HEK293 (cell line): Measurements from ENCODE around the gene PLEKHG1.
A peak's percentile ranks its signal among the peaks of the same experiment; 100 is the strongest.

Experiments
- CTCF ChIA-PET: fragments of 350-600 bp; formaldehyde crosslinking; extraction: SDS; loops from one replicate; lab custom pipeline; 2021; ENCODE audit warnings: antibody characterized with exemption; lab: Yijun Ruan, JAX
- POLR2A ChIA-PET: fragments of 300-600 bp; formaldehyde crosslinking; extraction: SDS; loops from one replicate; lab custom pipeline; 2020; ENCODE audit warnings: antibody characterized with exemption, inconsistent platforms; lab: Yijun Ruan, JAX
- H3K27ac ChIP-seq: fragments of 200-500 bp; sonication (Bioruptor generic); 2 replicates; pipeline ENCODE4 v1.5.1; 2014; ENCODE audit warnings: low read depth, low read length, control low read depth, inconsistent platforms; ENCODE audit errors: extremely low read depth
- H3K36me3 ChIP-seq, 2 experiments: fragments of 200-500 bp in 1 of 2; sonication (Bioruptor generic) in 1 of 2; 1 replicate in 1 of 2; 2 replicates in 1 of 2; pipeline ENCODE4 v1.5.1; 2014 to 2017; ENCODE audit warnings: inconsistent platforms in 2 of 2, low read length in 2 of 2; ENCODE audit not compliant: control insufficient read depth in 2 of 2, insufficient read depth in 1 of 2
- H3K4me1 ChIP-seq: fragments of 200-500 bp; sonication (Bioruptor generic); 2 replicates; pipeline ENCODE4 v1.5.1; 2014; ENCODE audit warnings: mild to moderate bottlenecking, low read length, inconsistent platforms; ENCODE audit not compliant: control insufficient read depth, insufficient read depth
- H3K4me3 ChIP-seq: 2 replicates; pipeline ENCODE4 v1.5.1; 2011; ENCODE audit warnings: low read depth, mild to moderate bottlenecking, control low read depth, low read length, moderate library complexity
- H3K9me3 ChIP-seq: fragments of 200-500 bp; sonication (Bioruptor generic); 2 replicates; pipeline ENCODE4 v1.5.1; 2014; ENCODE audit warnings: low read depth, low read length, inconsistent platforms; ENCODE audit not compliant: control insufficient read depth, insufficient read depth
- HOXC10 ChIP-seq: sonication (generic); formaldehyde crosslinking; IDR thresholded peaks from 2 replicates; pipeline ENCODE4 v1.8.1; 2023; ENCODE audit warnings: mild to moderate bottlenecking, missing genetic modification reagents
- REPIN1 ChIP-seq: fragments of 450-650 bp; formaldehyde crosslinking; IDR thresholded peaks from 2 replicates; pipeline ENCODE4 v1.5.1; 2017; ENCODE audit warnings: missing biosample characterization, missing genetic modification characterization, low read depth
- TCF7L2 ChIP-seq: IDR thresholded peaks from 2 replicates; pipeline ENCODE4 v1.6.1; 2011; ENCODE audit warnings: low read depth, mild to moderate bottlenecking, inconsistent platforms, low read length, moderate library complexity, borderline replicate concordance
- ZBTB7A ChIP-seq: fragments of 450-650 bp; formaldehyde crosslinking; IDR thresholded peaks from 2 replicates; pipeline ENCODE4 v1.5.1; 2016; ENCODE audit warnings: low read depth, missing biosample characterization, missing genetic modification characterization
- ZNF138 ChIP-seq: fragments of 450-650 bp; formaldehyde crosslinking; IDR thresholded peaks from 2 replicates; pipeline ENCODE4 v1.5.1; 2016; ENCODE audit warnings: missing biosample characterization, missing genetic modification characterization, borderline replicate concordance
- ZNF175 ChIP-seq: fragments of 450-650 bp; formaldehyde crosslinking; IDR thresholded peaks from 2 replicates; pipeline ENCODE4 v1.5.1; 2016; ENCODE audit warnings: missing biosample characterization, missing genetic modification characterization
- ZNF211 ChIP-seq: fragments of 450-650 bp; formaldehyde crosslinking; IDR thresholded peaks from 2 replicates; pipeline ENCODE4 v1.5.1; 2016; ENCODE audit warnings: low read depth, missing biosample characterization, missing genetic modification characterization
- ZNF324 ChIP-seq: fragments of 450-650 bp; formaldehyde crosslinking; IDR thresholded peaks from 2 replicates; pipeline ENCODE4 v1.5.1; 2016; ENCODE audit warnings: missing biosample characterization, missing genetic modification characterization
- ZNF335 ChIP-seq: fragments of 450-650 bp; formaldehyde crosslinking; conservative IDR thresholded peaks from 2 replicates; pipeline ENCODE4 v1.5.1; 2016; ENCODE audit warnings: missing biosample characterization, missing genetic modification characterization
- ZNF350 ChIP-seq: fragments of 450-650 bp; formaldehyde crosslinking; IDR thresholded peaks from 2 replicates; pipeline ENCODE4 v1.5.0; 2017; ENCODE audit warnings: missing biosample characterization, mild to moderate bottlenecking, missing genetic modification characterization
- ZNF366 ChIP-seq: fragments of 450-650 bp; formaldehyde crosslinking; conservative IDR thresholded peaks from 2 replicates; pipeline ENCODE4 v1.5.1; 2016; ENCODE audit warnings: missing biosample characterization, missing genetic modification characterization
- ZNF473 ChIP-seq: fragments of 450-650 bp; formaldehyde crosslinking; IDR thresholded peaks from 2 replicates; pipeline ENCODE4 v1.5.1; 2017; ENCODE audit warnings: missing biosample characterization, missing genetic modification characterization
- ZNF561 ChIP-seq: fragments of 450-650 bp; IDR thresholded peaks from 2 replicates; pipeline ENCODE4 v1.5.1; 2018; ENCODE audit warnings: missing biosample characterization, missing genetic modification characterization, borderline replicate concordance
- ZNF629 ChIP-seq: fragments of 450-650 bp; formaldehyde crosslinking; IDR thresholded peaks from 2 replicates; pipeline ENCODE4 v1.5.1; 2017; ENCODE audit warnings: missing biosample characterization, missing genetic modification characterization
- ZNF658 ChIP-seq: fragments of 450-650 bp; formaldehyde crosslinking; IDR thresholded peaks from 2 replicates; pipeline ENCODE4; 2016; ENCODE audit warnings: missing biosample characterization, missing genetic modification characterization
- ZNF76 ChIP-seq: fragments of 450-650 bp; formaldehyde crosslinking; IDR thresholded peaks from 2 replicates; pipeline ENCODE4; 2016; ENCODE audit warnings: low read depth, missing biosample characterization, missing genetic modification characterization, borderline replicate concordance
- ZNF776 ChIP-seq: fragments of 450-650 bp; formaldehyde crosslinking; IDR thresholded peaks from 2 replicates; pipeline ENCODE4 v1.5.0; 2017; ENCODE audit warnings: missing biosample characterization, missing genetic modification characterization, borderline replicate concordance
- ZNF777 ChIP-seq: fragments of 450-650 bp; formaldehyde crosslinking; IDR thresholded peaks from 2 replicates; pipeline ENCODE4 v1.5.1; 2017; ENCODE audit warnings: missing biosample characterization, missing genetic modification characterization, borderline replicate concordance
- ZNF791 ChIP-seq: fragments of 450-650 bp; formaldehyde crosslinking; IDR thresholded peaks from 2 replicates; pipeline ENCODE4 v1.5.1; 2016; ENCODE audit warnings: missing biosample characterization, missing genetic modification characterization
- ZSCAN30 ChIP-seq: fragments of 450-650 bp; IDR thresholded peaks from 2 replicates; pipeline ENCODE4 v1.5.1; 2018; ENCODE audit warnings: missing biosample characterization, mild to moderate bottlenecking, missing genetic modification characterization, moderate library complexity
- TF ChIP-seq, protein P1 (sequence below): fragments of 450-650 bp; formaldehyde crosslinking; IDR thresholded peaks from 2 replicates; pipeline ENCODE4 v1.5.1; 2016; ENCODE audit warnings: missing biosample characterization, missing genetic modification characterization, low read depth
- TF ChIP-seq, protein P2 (sequence below): fragments of 450-650 bp; formaldehyde crosslinking; IDR thresholded peaks from 2 replicates; pipeline ENCODE4 v1.5.1; 2016; ENCODE audit warnings: missing biosample characterization, missing genetic modification characterization
- TF ChIP-seq, protein P3 (sequence below): fragments of 450-650 bp; formaldehyde crosslinking; IDR thresholded peaks from 2 replicates; pipeline ENCODE4 v1.5.1; 2017; ENCODE audit warnings: missing biosample characterization, mild to moderate bottlenecking, missing genetic modification characterization, moderate library complexity
- TF ChIP-seq, protein P4 (sequence below): fragments of 450-650 bp; formaldehyde crosslinking; IDR thresholded peaks from 2 replicates; pipeline ENCODE4; 2016; ENCODE audit warnings: missing biosample characterization, missing genetic modification characterization
- TF ChIP-seq, protein P5 (sequence below): fragments of 450-650 bp; formaldehyde crosslinking; IDR thresholded peaks from 2 replicates; pipeline ENCODE4 v1.5.1; 2016; ENCODE audit warnings: missing biosample characterization, missing genetic modification characterization
- TF ChIP-seq, protein P6 (sequence below): fragments of 450-650 bp; formaldehyde crosslinking; IDR thresholded peaks from 2 replicates; pipeline ENCODE4 v1.5.1; 2016; ENCODE audit warnings: missing biosample characterization, missing genetic modification characterization
- TF ChIP-seq, protein P7 (sequence below): fragments of 450-650 bp; formaldehyde crosslinking; IDR thresholded peaks from 2 replicates; pipeline ENCODE4 v1.5.1; 2017; ENCODE audit warnings: missing biosample characterization, missing genetic modification characterization
- TF ChIP-seq, protein P8 (sequence below): fragments of 450-650 bp; formaldehyde crosslinking; IDR thresholded peaks from 2 replicates; pipeline ENCODE4 v1.5.1; 2016; ENCODE audit warnings: missing biosample characterization, missing genetic modification characterization

PLEKHG1 gene

DNA sequence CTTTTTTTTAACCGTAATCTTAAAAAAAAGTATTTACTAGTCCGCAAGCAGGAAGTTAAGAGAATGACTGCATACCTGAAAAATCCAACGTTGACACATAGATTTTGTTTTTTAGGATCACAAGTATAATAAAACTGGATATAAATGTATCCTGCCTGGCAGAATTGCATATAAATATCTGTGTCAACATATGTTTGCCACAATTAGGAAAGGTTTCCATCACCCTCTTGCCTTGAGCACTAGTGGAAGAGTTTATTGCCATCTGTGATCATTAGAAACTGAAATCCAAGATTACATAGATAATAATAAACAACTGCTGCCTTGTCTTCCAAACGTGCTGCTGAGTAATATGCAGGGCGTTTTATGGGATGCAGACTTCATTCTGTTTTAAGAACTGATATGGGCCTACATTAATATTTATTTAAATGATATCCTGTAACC is 27.9 kb downstream of the PLEKHG1 start:
- CTCF ChIA-PET = interaction anchor here (0.7 kb wide), 1 partner anchor 57 kb away, joined by 3 read pairs; no protein-coding TSS in a partner anchor
- Histone ChIP-seq H3K36me3 (no peaks in the 10 kb centered on the region), H3K27ac (0 out of 2 replicates have a peak overlapping the region, but pooled peaks have one; percentile 2), H3K4me1 (peaks cover 22% of the 10 kb centered on the region), H3K4me3 (no peak overlapping the region), H3K9me3 (no peaks in the 10 kb centered on the region)
- POLR2A ChIA-PET = no interaction called here
- TF ChIP-seq, protein P1, sequence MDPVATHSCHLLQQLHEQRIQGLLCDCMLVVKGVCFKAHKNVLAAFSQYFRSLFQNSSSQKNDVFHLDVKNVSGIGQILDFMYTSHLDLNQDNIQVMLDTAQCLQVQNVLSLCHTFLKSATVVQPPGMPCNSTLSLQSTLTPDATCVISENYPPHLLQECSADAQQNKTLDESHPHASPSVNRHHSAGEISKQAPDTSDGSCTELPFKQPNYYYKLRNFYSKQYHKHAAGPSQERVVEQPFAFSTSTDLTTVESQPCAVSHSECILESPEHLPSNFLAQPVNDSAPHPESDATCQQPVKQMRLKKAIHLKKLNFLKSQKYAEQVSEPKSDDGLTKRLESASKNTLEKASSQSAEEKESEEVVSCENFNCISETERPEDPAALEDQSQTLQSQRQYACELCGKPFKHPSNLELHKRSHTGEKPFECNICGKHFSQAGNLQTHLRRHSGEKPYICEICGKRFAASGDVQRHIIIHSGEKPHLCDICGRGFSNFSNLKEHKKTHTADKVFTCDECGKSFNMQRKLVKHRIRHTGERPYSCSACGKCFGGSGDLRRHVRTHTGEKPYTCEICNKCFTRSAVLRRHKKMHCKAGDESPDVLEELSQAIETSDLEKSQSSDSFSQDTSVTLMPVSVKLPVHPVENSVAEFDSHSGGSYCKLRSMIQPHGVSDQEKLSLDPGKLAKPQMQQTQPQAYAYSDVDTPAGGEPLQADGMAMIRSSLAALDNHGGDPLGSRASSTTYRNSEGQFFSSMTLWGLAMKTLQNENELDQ = no peak
- TF ChIP-seq ZNF324 (tag by site-specific recombination) = no peak
- TF ChIP-seq, protein P2, sequence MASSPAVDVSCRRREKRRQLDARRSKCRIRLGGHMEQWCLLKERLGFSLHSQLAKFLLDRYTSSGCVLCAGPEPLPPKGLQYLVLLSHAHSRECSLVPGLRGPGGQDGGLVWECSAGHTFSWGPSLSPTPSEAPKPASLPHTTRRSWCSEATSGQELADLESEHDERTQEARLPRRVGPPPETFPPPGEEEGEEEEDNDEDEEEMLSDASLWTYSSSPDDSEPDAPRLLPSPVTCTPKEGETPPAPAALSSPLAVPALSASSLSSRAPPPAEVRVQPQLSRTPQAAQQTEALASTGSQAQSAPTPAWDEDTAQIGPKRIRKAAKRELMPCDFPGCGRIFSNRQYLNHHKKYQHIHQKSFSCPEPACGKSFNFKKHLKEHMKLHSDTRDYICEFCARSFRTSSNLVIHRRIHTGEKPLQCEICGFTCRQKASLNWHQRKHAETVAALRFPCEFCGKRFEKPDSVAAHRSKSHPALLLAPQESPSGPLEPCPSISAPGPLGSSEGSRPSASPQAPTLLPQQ (tag by site-specific recombination) = 0 out of 2 replicates have a peak, but pooled peaks have one; percentile 31
- peak; percentile 29; the same call in 1 of the 2 replicates for TF ChIP-seq ZNF561 (tag by site-specific recombination)
- TF ChIP-seq ZBTB7A (tag by site-specific recombination) = no peak
- TF ChIP-seq ZNF138 = no peak
- no peak for TF ChIP-seq ZNF777 (tag by site-specific recombination)
- TF ChIP-seq ZNF76 = no peak
- TF ChIP-seq HOXC10 (CRISPR knock-in tag) = no peak
- no peak for TF ChIP-seq REPIN1
- TF ChIP-seq, protein P3, sequence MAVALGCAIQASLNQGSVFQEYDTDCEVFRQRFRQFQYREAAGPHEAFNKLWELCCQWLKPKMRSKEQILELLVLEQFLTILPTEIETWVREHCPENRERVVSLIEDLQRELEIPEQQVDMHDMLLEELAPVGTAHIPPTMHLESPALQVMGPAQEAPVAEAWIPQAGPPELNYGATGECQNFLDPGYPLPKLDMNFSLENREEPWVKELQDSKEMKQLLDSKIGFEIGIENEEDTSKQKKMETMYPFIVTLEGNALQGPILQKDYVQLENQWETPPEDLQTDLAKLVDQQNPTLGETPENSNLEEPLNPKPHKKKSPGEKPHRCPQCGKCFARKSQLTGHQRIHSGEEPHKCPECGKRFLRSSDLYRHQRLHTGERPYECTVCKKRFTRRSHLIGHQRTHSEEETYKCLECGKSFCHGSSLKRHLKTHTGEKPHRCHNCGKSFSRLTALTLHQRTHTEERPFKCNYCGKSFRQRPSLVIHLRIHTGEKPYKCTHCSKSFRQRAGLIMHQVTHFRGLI (tag by site-specific recombination) = no peak
- no peak for TF ChIP-seq ZNF211 (tag by site-specific recombination)
- TF ChIP-seq ZNF473 = no peak
- no peak for TF ChIP-seq ZNF175 (tag by site-specific recombination)
- TF ChIP-seq, protein P4, sequence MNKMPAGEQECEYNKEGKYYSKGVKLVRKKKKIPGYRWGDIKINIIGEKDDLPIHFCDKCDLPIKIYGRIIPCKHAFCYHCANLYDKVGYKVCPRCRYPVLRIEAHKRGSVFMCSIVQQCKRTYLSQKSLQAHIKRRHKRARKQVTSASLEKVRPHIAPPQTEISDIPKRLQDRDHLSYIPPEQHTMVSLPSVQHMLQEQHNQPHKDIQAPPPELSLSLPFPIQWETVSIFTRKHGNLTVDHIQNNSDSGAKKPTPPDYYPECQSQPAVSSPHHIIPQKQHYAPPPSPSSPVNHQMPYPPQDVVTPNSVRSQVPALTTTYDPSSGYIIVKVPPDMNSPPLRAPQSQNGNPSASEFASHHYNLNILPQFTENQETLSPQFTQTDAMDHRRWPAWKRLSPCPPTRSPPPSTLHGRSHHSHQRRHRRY (tag by site-specific recombination) = no peak
- TF ChIP-seq ZNF350 (tag by site-specific recombination) = no peak
- no peak for TF ChIP-seq ZNF776 (tag by site-specific recombination)
- peak; percentile 44 for TF ChIP-seq ZNF366 (tag by site-specific recombination)
- TF ChIP-seq ZNF791 (tag by site-specific recombination) = no peak
- TF ChIP-seq, protein P5, sequence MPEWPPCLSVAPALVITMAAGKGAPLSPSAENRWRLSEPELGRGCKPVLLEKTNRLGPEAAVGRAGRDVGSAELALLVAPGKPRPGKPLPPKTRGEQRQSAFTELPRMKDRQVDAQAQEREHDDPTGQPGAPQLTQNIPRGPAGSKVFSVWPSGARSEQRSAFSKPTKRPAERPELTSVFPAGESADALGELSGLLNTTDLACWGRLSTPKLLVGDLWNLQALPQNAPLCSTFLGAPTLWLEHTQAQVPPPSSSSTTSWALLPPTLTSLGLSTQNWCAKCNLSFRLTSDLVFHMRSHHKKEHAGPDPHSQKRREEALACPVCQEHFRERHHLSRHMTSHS (tag by site-specific recombination) = no peak
- 0 out of 2 replicates have a peak, but pooled peaks have one; percentile 36 for TF ChIP-seq ZSCAN30
- TF ChIP-seq ZNF658 (tag by site-specific recombination) = no peak
- TF ChIP-seq, protein P6, sequence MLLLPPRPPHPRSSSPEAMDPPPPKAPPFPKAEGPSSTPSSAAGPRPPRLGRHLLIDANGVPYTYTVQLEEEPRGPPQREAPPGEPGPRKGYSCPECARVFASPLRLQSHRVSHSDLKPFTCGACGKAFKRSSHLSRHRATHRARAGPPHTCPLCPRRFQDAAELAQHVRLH (tag by site-specific recombination) = peak; percentile 39; the same call in 1 of the 2 replicates
- TF ChIP-seq, protein P7, sequence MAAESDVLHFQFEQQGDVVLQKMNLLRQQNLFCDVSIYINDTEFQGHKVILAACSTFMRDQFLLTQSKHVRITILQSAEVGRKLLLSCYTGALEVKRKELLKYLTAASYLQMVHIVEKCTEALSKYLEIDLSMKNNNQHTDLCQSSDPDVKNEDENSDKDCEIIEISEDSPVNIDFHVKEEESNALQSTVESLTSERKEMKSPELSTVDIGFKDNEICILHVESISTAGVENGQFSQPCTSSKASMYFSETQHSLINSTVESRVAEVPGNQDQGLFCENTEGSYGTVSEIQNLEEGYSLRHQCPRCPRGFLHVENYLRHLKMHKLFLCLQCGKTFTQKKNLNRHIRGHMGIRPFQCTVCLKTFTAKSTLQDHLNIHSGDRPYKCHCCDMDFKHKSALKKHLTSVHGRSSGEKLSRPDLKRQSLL (tag by site-specific recombination) = no peak
- TF ChIP-seq ZNF335 = 0 out of 2 replicates have a peak, but pooled peaks have one; percentile 29
- TF ChIP-seq TCF7L2 = no peak
- TF ChIP-seq, protein P8, sequence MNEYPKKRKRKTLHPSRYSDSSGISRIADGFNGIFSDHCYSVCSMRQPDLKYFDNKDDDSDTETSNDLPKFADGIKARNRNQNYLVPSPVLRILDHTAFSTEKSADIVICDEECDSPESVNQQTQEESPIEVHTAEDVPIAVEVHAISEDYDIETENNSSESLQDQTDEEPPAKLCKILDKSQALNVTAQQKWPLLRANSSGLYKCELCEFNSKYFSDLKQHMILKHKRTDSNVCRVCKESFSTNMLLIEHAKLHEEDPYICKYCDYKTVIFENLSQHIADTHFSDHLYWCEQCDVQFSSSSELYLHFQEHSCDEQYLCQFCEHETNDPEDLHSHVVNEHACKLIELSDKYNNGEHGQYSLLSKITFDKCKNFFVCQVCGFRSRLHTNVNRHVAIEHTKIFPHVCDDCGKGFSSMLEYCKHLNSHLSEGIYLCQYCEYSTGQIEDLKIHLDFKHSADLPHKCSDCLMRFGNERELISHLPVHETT (tag by site-specific recombination) = peak; percentile 44; the same call in 1 of the 2 replicates
- 0 out of 2 replicates have a peak, but pooled peaks have one; percentile 26 for TF ChIP-seq ZNF629 (tag by site-specific recombination)
